ENCODE results near the gene SPOCK1.

SPOCK1 gene

DNA sequence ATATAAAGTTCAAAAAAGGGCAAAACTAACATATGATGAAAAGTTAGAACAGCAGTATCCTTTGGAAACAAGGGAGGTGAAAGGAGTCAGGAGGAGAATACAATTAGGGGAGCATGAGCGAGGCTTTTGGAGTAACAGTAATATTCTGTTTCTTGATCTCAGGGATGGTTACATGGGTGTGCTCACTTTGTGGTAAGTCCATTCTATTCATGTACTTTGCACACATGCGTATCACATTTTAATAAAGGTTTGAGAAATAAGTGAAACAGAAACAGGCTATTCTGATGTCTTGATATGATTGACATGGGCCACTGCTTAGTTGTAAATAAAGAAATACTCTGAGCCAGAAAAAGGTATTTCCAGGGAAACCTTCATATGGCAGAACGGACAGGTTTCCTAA, 208.8 kb downstream of the SPOCK1 start:
- no peak for DNase-seq

- DNase-seq, result no peak
These were observed 209.3 kb downstream of the SPOCK1 start for GRCh38 chr5:137289856-137290255.

GRCh38 chr5:137287569-137287968, 211.6 kb downstream of the SPOCK1 start:
- DNase-seq, result peak; percentile 43

DNA sequence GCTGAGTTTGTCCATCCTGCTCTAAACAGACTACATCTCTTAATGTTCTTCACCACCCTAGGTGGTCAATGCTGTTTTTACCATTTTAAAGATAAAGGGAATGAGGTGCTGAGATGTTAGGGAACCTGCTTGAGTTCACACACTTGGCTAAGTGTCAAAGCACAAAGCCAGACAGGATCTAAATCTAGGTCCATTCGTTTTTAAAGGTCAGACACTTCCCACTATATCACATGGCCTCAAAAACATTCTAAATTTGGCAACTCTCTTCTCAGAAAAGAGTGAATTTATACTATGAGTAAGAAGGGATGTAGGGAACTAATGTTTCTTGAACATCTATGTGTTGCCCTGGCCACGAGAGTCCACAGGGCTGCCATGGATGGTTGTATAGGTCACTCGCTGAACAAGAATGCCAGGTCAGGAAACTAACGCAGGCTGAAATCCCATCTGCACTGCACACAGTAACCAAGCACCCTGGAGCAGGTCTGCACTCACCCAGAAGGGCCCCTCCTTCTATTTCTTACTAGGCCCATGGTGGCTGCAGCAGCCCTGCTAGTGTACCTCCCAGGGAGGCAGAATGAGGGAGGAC, 213.0 kb downstream of the SPOCK1 start:
- no peak for DNase-seq

- no peak for DNase-seq
These were observed 215.3 kb downstream of the SPOCK1 start for GRCh38 chr5:137283801-137284200.

- no peak for DNase-seq
These were observed 216.9 kb downstream of the SPOCK1 start for GRCh38 chr5:137282216-137282615.

DNA sequence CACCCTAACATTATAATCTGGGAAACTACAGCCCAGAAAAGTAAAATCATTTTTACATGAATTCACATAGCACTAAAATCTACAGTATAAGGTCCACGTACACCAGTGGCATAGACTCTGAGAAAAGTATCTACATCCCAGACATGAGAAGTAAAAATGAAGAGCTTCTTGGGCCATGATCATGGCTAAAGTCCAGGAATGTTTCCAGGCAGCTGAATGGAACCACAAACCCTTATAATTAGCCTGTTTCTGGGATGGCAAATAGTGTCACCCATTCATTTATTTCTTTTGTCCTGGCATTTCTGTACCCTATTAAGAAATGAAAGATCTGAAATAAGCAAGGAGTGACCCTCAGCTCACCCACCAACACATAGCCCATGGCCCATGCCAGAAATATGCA, 217.9 kb downstream of the SPOCK1 start:
- DNase-seq, result no peak

DNA sequence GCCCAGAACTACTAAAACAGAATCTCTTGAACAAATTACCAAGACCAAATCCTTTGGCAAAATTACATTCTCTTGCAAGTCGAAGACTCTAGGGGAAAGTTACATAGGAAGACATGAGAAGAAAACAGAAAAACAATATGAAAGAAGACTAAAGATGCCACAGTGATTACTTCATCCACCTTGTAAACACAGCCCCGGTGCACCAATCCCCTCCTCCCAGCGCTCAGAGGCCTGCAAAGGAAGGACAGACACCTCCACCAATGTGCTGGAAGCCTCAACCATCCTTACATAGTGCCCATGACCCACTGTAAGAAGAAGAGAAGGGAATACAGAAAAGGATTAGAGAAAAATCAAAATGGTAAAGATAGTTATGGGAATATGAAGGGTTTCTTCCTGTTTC, 218.5 kb downstream of the SPOCK1 start:
- no peak for DNase-seq

DNA sequence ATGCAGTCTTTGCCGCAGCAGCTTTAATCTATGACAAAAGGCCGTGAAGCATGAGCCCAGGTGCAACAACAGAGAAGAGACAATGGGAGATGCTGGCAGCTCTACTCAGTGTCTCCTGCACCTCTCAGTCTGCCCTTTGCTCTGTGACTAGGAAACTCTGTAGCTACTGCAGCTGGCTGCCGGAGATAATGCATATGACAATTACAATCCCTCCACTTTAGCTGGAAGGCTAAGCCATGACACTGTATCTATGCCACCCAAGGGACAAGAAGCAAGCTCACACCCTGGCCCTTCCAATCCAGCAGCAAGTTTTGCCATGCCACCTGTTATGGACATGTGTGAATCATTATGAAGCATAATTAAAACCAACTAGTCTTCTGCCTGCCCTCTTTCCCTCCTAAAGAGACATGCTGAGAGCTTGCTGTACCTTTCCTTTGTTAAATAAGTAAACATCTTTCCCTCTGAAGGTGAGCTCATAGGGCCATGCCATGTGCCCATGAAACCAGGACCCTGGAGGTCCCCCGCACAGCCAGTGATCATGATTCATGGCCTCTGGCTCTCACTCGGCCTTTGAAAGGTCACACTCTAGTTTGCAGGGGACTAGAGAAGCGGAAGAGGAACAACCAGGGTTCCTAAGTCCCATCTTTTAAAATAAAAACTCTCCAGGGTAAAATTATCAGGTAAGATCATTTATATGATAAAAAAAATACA, 219.4 kb downstream of the SPOCK1 start:
- DNase-seq, result no peak

- no peak for DNase-seq
These were observed 220.7 kb downstream of the SPOCK1 start for GRCh38 chr5:137278476-137278875.

DNA sequence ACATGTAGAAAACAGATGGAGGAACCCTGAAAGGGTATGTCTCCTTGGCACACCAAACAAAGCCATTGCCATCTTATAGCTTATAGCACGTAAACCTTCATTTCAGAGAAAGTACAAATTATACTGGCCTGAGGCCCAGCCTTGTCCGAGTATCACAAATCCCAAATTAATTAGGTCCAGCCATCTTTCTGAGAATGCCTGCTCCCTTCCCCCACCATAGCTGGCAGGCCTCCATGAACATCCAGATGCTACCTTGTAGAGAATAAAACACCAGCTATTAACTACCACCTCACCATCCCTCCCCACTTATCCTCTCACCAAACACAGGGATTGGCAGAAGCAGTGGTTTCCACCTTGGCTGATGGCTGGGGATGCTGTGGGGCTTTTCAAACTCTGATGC, 224.0 kb downstream of the SPOCK1 start:
- DNase-seq, result no peak

- DNase-seq, result no peak
These were observed 225.6 kb downstream of the SPOCK1 start for GRCh38 chr5:137273511-137273910.

GRCh38 chr5:137272831-137273230, 226.3 kb downstream of the SPOCK1 start:
- no peak for DNase-seq

DNA sequence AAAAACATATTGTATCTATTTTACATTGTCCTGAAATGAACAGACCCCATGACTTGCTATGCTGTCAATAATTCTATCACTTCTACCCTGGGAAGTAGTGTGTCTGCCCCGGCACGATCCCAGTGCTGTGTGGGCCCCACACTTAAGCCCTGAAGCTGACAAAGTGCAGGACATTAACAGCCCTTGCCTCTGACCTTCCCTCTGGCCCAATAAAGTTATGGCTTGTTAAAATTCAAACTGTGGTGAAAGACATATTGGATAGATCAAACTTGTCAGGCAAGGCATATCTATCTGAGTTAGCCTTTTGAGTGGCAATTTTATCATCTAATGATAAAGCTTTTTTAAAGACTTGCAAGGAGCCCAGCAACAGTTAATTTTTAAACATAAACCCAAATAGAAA, 229.2 kb downstream of the SPOCK1 start:
- DNase-seq, result no peak

- DNase-seq, result no peak
These were observed 229.9 kb downstream of the SPOCK1 start for GRCh38 chr5:137269274-137269673.

- DNase-seq, result no peak
These were observed 230.5 kb downstream of the SPOCK1 start for GRCh38 chr5:137268646-137269045.

GRCh38 chr5:137266186-137266585, 232.9 kb downstream of the SPOCK1 start:
- no peak for DNase-seq

- DNase-seq, result no peak
These were observed 233.7 kb downstream of the SPOCK1 start for GRCh38 chr5:137265457-137265856.

GRCh38 chr5:137264573-137264972, 234.6 kb downstream of the SPOCK1 start:
- DNase-seq, result peak; percentile 38

- DNase-seq, result no peak
These were observed 235.1 kb downstream of the SPOCK1 start for GRCh38 chr5:137264041-137264440.

DNA sequence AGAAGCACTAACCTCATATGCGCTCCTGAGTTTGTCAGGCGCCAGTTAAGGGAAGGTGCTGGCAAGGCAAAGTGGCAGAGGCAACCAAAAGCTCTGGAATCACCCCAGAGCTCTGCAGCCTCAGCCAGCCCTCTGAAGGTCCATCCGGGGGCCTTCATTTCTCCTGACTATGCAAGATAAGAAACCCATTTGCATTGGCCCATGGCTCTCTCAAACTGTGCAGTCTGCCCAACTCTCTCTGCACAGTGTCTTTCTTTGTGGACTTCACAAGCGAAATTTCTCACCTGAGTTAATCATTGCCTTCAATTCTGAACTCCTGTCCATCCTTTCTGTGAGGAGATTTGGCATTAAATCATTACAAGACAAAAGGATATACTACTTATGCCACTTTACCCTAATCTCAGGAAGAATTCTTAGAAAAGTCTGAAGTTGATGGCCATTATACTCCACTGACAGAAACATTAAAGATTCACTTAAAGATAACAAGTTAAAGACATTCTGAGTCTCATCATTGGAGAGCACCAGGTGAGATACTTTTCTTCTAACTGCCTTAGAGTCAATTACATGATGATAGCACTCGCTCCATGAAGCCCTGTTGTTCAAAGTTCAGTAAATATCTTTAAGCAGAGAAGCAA, 235.6 kb downstream of the SPOCK1 start:
- no peak for DNase-seq

DNA sequence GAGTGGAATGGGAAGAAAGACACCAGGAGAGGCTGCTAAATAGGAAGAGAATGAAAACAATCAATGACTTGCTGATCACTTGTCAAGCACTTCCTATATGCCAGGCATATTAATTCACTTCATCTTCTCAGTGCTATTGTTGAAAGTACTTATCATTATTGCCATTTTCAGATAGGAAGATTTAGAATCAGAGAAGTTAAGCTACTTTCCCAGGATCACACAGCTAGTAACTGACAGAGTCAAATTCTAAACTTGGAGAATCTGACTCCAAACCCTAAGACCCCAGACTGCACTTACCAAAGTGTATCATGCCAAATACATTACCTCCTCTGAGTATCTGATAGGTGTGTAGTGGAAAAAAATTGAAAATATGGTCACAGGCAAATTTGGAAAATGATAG, 236.3 kb downstream of the SPOCK1 start:
- no peak for DNase-seq

DNA sequence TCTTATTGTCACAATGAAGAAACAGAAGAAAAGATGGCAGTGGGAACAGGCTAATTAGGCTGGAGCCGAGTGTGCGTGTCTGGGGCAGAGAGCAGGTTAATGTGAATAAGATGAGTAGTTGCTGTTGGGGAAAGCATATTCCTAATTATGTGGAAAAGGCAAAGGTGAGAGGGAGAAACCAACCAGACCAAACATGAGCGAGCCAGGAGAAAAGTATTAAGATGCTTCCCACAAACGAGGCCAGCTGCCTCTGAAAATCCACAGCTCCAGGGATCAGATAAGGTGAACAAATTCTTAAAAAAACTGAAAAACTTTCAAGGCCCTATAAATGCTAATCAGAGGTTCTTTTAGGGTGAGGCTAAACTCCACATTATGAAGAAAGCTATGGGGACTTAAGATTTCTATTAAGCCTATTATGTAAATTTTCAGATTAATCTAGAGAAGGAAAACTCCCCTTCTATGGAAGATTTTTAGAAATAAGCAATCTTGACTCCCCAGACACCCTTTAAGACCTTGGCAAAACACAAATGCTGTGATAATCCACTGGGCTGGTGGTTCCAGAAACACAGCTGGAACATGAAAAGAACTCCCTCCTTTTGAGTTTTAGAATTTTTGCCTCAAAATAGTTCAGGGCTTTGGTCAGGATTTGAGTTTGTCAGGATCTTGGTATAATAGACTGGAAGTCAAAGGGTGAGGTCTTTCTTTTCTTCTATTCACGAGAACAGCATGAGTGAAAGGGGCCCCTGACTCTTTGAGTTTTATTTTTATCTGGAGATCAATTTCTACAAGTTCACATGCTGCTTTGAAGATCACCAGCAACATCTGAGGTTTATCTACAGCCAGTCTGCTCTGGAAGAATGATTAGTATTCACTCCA, 238.1 kb downstream of the SPOCK1 start:
- DNase-seq, result no peak
